Measurements from ENCODE around the gene FAM186B. TPM values are rescaled to one million over a fixed set of nuclear protein-coding genes. Genes with fewer than 3 reads are reported as not detected.

The FAM186B gene
- total and polyA plus RNA-seq, 7 experiments from 2014 or later: 0.13 to 1.1 (median 0.31) TPM

DNA sequence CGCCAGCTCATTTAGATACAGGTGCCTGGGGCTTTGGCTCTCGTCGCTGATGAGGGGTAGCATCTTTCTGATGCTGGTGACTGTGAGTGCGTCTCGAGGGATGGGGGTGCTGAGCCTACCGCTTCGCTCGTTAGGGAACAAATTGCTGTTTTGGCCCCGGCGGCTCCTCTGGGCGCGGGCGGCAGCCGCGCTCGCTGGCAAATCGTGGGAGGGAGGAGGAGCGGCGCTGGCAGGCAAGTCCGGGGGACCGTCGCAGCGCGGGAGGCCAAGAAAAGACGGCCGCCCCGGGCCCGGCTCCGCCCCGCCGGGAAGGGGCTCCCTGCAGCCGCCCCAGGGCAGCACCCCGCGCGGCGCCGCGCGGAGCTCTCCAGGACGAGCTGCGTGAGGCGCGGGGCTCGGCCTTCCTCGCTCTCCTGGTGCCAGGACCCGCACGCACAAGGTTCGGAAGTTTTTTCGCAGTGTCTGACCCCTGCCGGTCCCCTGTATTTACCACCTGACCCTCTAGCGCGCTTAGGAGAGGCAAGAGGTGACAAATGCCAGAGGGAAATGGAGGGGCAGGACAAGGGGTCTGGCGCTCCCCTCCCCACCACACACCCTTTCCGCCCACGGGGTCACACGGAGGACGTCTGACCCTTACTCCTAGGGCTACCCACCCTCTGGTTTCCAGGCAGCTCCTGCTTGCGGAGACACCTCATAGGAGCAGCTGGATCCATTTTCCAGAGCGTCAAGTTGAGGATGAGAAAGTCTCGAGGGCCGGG, 67.5 kb downstream of the FAM186B start:
- ChIA-PET CTCF (interaction anchor here (0.6 to 1.5 kb wide), 2 partner anchors 85 to 863 kb away, joined by 3 to 4 read pairs; partner anchors contain the start of gene LARP4), POLR2A (interaction anchor here (1.0 to 1.8 kb wide), 4 partner anchors 16 to 349 kb away, joined by 3 to 4 read pairs (median 3); partner anchors contain the start of genes PRPF40B and TUBA1A)
- intact Hi-C loops (cut with micrococcal nuclease): loop anchor here (1.0 to 5.0 kb wide), 9 partner anchors 15 to 469 kb away; partner anchors contain the start of genes MCRS1 (in 2 of the 2), PRPF40B (in 2 of the 2), RHEBL1 (in 1 of the 2) and TMBIM6 (in 1 of the 2)
- Histone ChIP-seq H3K27me3 (ENCODE audit: control insufficient read depth in 2 of 2, insufficient read depth in 2 of 2, low read length in 2 of 2) (no peaks in the 10 kb centered on the region), H3K4me1 (ENCODE audit: control insufficient read depth in 2 of 2, insufficient read depth in 2 of 2, low read length in 2 of 2) (peaks cover 14 to 15% of the 10 kb centered on the region in 2 donors), H3K9me3 (ENCODE audit: control insufficient read depth in 2 of 3, low read length in 3 of 3) (no peaks in the 10 kb centered on the region), H3K36me3 (ENCODE audit: control insufficient read depth in 2 of 3, insufficient read depth in 3 of 3, low read length in 3 of 3) (no peaks in the 10 kb centered on the region), H3K27ac (ENCODE audit: low read depth, low read length) (peak overlapping the region; percentile 11), H3K4me3 (ENCODE audit: low read length) (peak overlapping the region; percentile 69)
- DNase-seq: peak in 4 of 9 donors; percentile 25 to 56 (median 28)
- Mint-ChIP-seq H3K9me3 (no peaks in the 10 kb centered on the region), H3K27ac (peak overlapping the region in 3 of 9 donors; percentile 21 to 81 (median 40)), H3K36me3 (no peaks in the 10 kb centered on the region), H3K4me3 (peak overlapping the region; percentile 66 to 89 (median 84)), H3K27me3 (peaks cover 0 to 59% (median 6%) of the 10 kb centered on the region in 5 donors), H3K4me1 (peaks cover 10 to 30% (median 20%) of the 10 kb centered on the region in 7 donors)
- peak; percentile 15 for ATAC-seq

Other genes starting within 250 kb of the FAM186B start
- gene SPATS2, start 238.2 kb downstream of the FAM186B start, total RNA-seq: 1 to 10 TPM; 7.4 to 9.8 (median 8.9) TPM
- 1 to 10 TPM; 3.0 to 7.8 TPM for gene SPATS2, start 238.2 kb downstream of the FAM186B start, polyA plus RNA-seq
- gene KCNH3, start 66.6 kb downstream of the FAM186B start, total RNA-seq: 1 to 10 TPM in 4 of 5 experiments, under 1 TPM in 1; 0.99 to 5.3 (median 3.8) TPM
- gene KCNH3, start 66.6 kb downstream of the FAM186B start, polyA plus RNA-seq: 1 to 10 TPM; 1.9 to 3.8 TPM
- 10 to 100 TPM; 70.0 to 85.2 (median 71.4) TPM for gene MCRS1, start 37.5 kb downstream of the FAM186B start, total RNA-seq
- 10 to 100 TPM; 55.5 to 61.6 TPM for gene MCRS1, start 37.5 kb downstream of the FAM186B start, polyA plus RNA-seq
- gene PRPF40B, start 17.9 kb upstream of the FAM186B start, total RNA-seq: 10 to 100 TPM in 4 of 5 experiments, 1 to 10 TPM in 1; 7.8 to 24.1 (median 12.1) TPM
- 1 to 10 TPM; 2.0 to 4.2 TPM for gene PRPF40B, start 17.9 kb upstream of the FAM186B start, polyA plus RNA-seq
- gene FMNL3, start 101.8 kb upstream of the FAM186B start, total RNA-seq: 10 to 100 TPM; 33.3 to 40.4 (median 39.7) TPM
- 10 to 100 TPM; 10.4 to 12.0 TPM for gene FMNL3, start 101.8 kb upstream of the FAM186B start, polyA plus RNA-seq
- gene TMBIM6, start 135.9 kb upstream of the FAM186B start, total RNA-seq: 100 to 1,000 TPM; 307 to 432 (median 381) TPM
- gene TMBIM6, start 135.9 kb upstream of the FAM186B start, polyA plus RNA-seq: 100 to 1,000 TPM; 835 to 916 TPM
- 10 to 100 TPM in 4 of 5 experiments, 1 to 10 TPM in 1; 4.3 to 27.5 (median 12.0) TPM for gene NCKAP5L, start 222.8 kb upstream of the FAM186B start, total RNA-seq
- 1 to 10 TPM; 1.8 to 5.4 TPM for gene NCKAP5L, start 222.8 kb upstream of the FAM186B start, polyA plus RNA-seq
- 10 to 100 TPM in 2 of 5 experiments, 1 to 10 TPM in 3; 3.7 to 17.4 (median 6.8) TPM for gene BCDIN3D, start 237.5 kb upstream of the FAM186B start, total RNA-seq
- gene BCDIN3D, start 237.5 kb upstream of the FAM186B start, polyA plus RNA-seq: 1 to 10 TPM; 4.8 to 7.4 TPM

Data from naive thymus-derived CD4-positive, alpha-beta T cell (primary cell).